Thoracic aorta (tissue), 2 donors: ENCODE data around the gene LARGE2. TPM values are rescaled to one million over a fixed set of nuclear protein-coding genes. Genes with fewer than 3 reads are reported as not detected.

Experiments used
- ATAC-seq: fragments of 150-250 bp; one replicate; pipeline ENCODE4 v1.8.0; 2017; ENCODE audit warnings: low read depth; ENCODE audit not compliant: insufficient number of reproducible peaks, low FRiP score
- DNase-seq: peaks from one replicate; pipeline ENCODE4 v3.0.0-alpha.2; 2020; ENCODE audit warnings: low spot score
- H3K27ac ChIP-seq, 2 donors: fragments of 200-600 bp; sonication (generic); 1 replicate in 1 of 2; 2 replicates in 1 of 2; pipeline ENCODE4 v1.5.1; 2016; ENCODE audit warnings: mild to moderate bottlenecking in 2 of 2, moderate library complexity in 2 of 2
- H3K27me3 ChIP-seq: fragments of 200-600 bp; sonication (generic); replicated peaks from 2 replicates; pipeline ENCODE4 v1.6.0; 2016; ENCODE audit warnings: mild to moderate bottlenecking; ENCODE audit not compliant: insufficient read depth
- H3K36me3 ChIP-seq: fragments of 200-600 bp; sonication (generic); one replicate; pipeline ENCODE4 v1.5.1; 2016
- H3K4me1 ChIP-seq, 2 donors: fragments of 200-600 bp; sonication (generic); 1 replicate in 1 of 2; 2 replicates in 1 of 2; pipeline versions ENCODE4 v1.5.1 to v1.6.0; 2016; ENCODE audit warnings: low read depth in 2 of 2, mild to moderate bottlenecking in 1 of 2; ENCODE audit not compliant: control insufficient read depth in 1 of 2
- H3K4me3 ChIP-seq: fragments of 200-600 bp; sonication (generic); 2 replicates; pipeline ENCODE4 v1.5.1; 2016; ENCODE audit warnings: mild to moderate bottlenecking
- H3K9me3 ChIP-seq: fragments of 200-600 bp; sonication (generic); 2 replicates; pipeline ENCODE4 v1.5.1; 2016
- CTCF ChIP-seq: fragments of 200-600 bp; sonication (generic); IDR thresholded peaks from one replicate; pipeline ENCODE4 v1.5.1; 2019; ENCODE audit warnings: antibody characterized with exemption
- total RNA-seq, 2 donors: library from RNA; depleted of rRNA; stranded (reverse); fragments of >200 nt; gene quantifications; one replicate each; pipeline versions ENCODE4 v1.1.0 to v1.2.3, GENCODE V29; 2016

LARGE2 gene
- total RNA-seq, 2 donors from 2014 or later = 3.1 TPM; not detected in 1

- peaks cover 34% of the 10 kb centered on the region for H3K36me3 ChIP-seq
- DNase-seq = no peak
- no peak for ATAC-seq
These were observed 17.4 kb downstream of the LARGE2 start for GRCh38 chr11:45939836-45940235.

GRCh38 chr11:45941285-45941684, 18.8 kb downstream of the LARGE2 start:
- no peak for ATAC-seq
- Histone ChIP-seq H3K4me1 (no peaks in the 10 kb centered on the region), H3K27ac (no peak overlapping the region), H3K4me3 (no peak overlapping the region), H3K27me3 (no peaks in the 10 kb centered on the region), H3K36me3 (peaks cover 35% of the 10 kb centered on the region), H3K9me3 (no peaks in the 10 kb centered on the region)
- TF ChIP-seq CTCF = no peak
- DNase-seq = no peak

More at GRCh38 chr11:45939836-45940235, 17.4 kb downstream of the LARGE2 start:
- Histone ChIP-seq H3K27ac (no peak overlapping the region), H3K4me1 (no peaks in the 10 kb centered on the region), H3K27me3 (no peaks in the 10 kb centered on the region), H3K9me3 (no peaks in the 10 kb centered on the region), H3K4me3 (no peak overlapping the region)
- no peak for TF ChIP-seq CTCF

- H3K36me3 ChIP-seq = peaks cover 30% of the 10 kb centered on the region
- no peaks in the 10 kb centered on the region for H3K4me1 ChIP-seq
- ATAC-seq = no peak
- TF ChIP-seq CTCF = no peak
- no peaks in the 10 kb centered on the region for H3K27me3 ChIP-seq
- no peak overlapping the region for H3K4me3 ChIP-seq
- DNase-seq = no peak
- H3K9me3 ChIP-seq = no peaks in the 10 kb centered on the region
- H3K27ac ChIP-seq = no peak overlapping the region
These were observed 19.9 kb downstream of the LARGE2 start for GRCh38 chr11:45942381-45942780.

GRCh38 chr11:45945397-45945999, 23.0 kb downstream of the LARGE2 start:
- no peak for TF ChIP-seq CTCF

GRCh38 chr11:45947885-45948284, 25.4 kb downstream of the LARGE2 start:
- H3K27ac ChIP-seq = no peak overlapping the region
- peaks cover 31% of the 10 kb centered on the region for H3K36me3 ChIP-seq
- no peak overlapping the region for H3K4me3 ChIP-seq
- no peaks in the 10 kb centered on the region for H3K27me3 ChIP-seq
- H3K9me3 ChIP-seq = no peaks in the 10 kb centered on the region
- no peak for DNase-seq
- TF ChIP-seq CTCF = no peak
- peaks cover 3 to 4% of the 10 kb centered on the region in 2 donors for H3K4me1 ChIP-seq
- no peak for ATAC-seq

More at GRCh38 chr11:45945397-45945999, 23.0 kb downstream of the LARGE2 start:
- Histone ChIP-seq H3K36me3 (peaks cover 33% of the 10 kb centered on the region), H3K4me1 (peaks cover 3 to 4% of the 10 kb centered on the region in 2 donors), H3K27me3 (no peaks in the 10 kb centered on the region), H3K4me3 (no peak overlapping the region), H3K27ac (no peak overlapping the region), H3K9me3 (no peaks in the 10 kb centered on the region)
- DNase-seq (no peak), ATAC-seq (no peak)
